HL-60 (cell line): ENCODE results near the gene GABRB1.

ENCODE experiments used
- DNase-seq, 2 experiments: peaks; one replicate each; pipeline ENCODE4 v3.0.0-alpha.2; 2010 to 2020; ENCODE audit warnings: low read depth in 1 of 2, low spot score in 1 of 2
- H3K27ac ChIP-seq: fragments of 250-450 bp; sonication (Bioruptor Pico); replicated peaks from 2 replicates; pipeline ENCODE4 v1.5.1; 2020; ENCODE audit warnings: mild to moderate bottlenecking, moderate library complexity
- H3K27me3 ChIP-seq: fragments of 250-450 bp; sonication (Bioruptor Pico); 2 replicates; pipeline ENCODE4 v1.5.1; 2021; ENCODE audit warnings: mild to moderate bottlenecking, moderate library complexity; ENCODE audit not compliant: insufficient read depth, poor library complexity, severe bottlenecking
- H3K4me3 ChIP-seq: replicated peaks from 2 replicates; pipeline ENCODE4 v1.5.1; 2011; ENCODE audit warnings: mild to moderate bottlenecking, control low read depth, low read length; ENCODE audit not compliant: insufficient read depth
- GABPA ChIP-seq: IDR thresholded peaks from 2 replicates; pipeline ENCODE4 v1.6.1; 2012; ENCODE audit warnings: low read depth
- POLR2AphosphoS5 ChIP-seq: IDR thresholded peaks from 2 replicates; pipeline ENCODE4 v1.6.1; 2012; ENCODE audit warnings: low read depth
- SPI1 ChIP-seq: IDR thresholded peaks from 2 replicates; pipeline ENCODE4 v1.6.1; 2012; ENCODE audit warnings: low read depth, mild to moderate bottlenecking, borderline replicate concordance
- TF ChIP-seq, protein P1 (sequence below): IDR thresholded peaks from one replicate; pipeline ENCODE4 v1.5.1; 2011; ENCODE audit warnings: low read length, control low read depth, inconsistent platforms; ENCODE audit not compliant: insufficient read depth
- TF ChIP-seq, protein P2 (sequence below): IDR thresholded peaks from 2 replicates; pipeline ENCODE4 v1.6.1; 2012; ENCODE audit warnings: low read depth; ENCODE audit not compliant: insufficient replicate concordance

The GABRB1 gene

DNA sequence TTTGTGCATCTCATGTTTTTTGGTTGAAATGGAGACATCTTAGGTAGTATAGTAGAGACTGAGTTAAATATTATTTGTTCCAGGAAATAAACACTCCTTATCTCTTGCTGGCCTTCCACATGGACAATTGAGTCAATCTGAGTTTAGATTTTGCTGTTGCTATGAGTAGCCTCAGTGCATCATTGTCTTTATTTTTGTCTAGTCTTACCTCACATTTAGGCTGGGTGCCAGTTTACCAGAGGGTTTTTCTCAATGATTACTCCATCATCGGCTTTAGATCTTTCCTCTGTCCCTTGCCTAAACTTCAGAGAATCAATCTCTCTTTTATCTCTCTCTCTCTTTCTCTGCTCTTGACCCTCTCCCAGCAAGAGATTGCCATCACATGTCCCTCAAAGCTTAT, 73.6 kb downstream of the GABRB1 start:
- TF ChIP-seq GABPA (no peak), POLR2AphosphoS5 (no peak), SPI1 (no peak)
- TF ChIP-seq, protein P1, sequence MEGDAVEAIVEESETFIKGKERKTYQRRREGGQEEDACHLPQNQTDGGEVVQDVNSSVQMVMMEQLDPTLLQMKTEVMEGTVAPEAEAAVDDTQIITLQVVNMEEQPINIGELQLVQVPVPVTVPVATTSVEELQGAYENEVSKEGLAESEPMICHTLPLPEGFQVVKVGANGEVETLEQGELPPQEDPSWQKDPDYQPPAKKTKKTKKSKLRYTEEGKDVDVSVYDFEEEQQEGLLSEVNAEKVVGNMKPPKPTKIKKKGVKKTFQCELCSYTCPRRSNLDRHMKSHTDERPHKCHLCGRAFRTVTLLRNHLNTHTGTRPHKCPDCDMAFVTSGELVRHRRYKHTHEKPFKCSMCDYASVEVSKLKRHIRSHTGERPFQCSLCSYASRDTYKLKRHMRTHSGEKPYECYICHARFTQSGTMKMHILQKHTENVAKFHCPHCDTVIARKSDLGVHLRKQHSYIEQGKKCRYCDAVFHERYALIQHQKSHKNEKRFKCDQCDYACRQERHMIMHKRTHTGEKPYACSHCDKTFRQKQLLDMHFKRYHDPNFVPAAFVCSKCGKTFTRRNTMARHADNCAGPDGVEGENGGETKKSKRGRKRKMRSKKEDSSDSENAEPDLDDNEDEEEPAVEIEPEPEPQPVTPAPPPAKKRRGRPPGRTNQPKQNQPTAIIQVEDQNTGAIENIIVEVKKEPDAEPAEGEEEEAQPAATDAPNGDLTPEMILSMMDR, result no peak
- TF ChIP-seq, protein P2, sequence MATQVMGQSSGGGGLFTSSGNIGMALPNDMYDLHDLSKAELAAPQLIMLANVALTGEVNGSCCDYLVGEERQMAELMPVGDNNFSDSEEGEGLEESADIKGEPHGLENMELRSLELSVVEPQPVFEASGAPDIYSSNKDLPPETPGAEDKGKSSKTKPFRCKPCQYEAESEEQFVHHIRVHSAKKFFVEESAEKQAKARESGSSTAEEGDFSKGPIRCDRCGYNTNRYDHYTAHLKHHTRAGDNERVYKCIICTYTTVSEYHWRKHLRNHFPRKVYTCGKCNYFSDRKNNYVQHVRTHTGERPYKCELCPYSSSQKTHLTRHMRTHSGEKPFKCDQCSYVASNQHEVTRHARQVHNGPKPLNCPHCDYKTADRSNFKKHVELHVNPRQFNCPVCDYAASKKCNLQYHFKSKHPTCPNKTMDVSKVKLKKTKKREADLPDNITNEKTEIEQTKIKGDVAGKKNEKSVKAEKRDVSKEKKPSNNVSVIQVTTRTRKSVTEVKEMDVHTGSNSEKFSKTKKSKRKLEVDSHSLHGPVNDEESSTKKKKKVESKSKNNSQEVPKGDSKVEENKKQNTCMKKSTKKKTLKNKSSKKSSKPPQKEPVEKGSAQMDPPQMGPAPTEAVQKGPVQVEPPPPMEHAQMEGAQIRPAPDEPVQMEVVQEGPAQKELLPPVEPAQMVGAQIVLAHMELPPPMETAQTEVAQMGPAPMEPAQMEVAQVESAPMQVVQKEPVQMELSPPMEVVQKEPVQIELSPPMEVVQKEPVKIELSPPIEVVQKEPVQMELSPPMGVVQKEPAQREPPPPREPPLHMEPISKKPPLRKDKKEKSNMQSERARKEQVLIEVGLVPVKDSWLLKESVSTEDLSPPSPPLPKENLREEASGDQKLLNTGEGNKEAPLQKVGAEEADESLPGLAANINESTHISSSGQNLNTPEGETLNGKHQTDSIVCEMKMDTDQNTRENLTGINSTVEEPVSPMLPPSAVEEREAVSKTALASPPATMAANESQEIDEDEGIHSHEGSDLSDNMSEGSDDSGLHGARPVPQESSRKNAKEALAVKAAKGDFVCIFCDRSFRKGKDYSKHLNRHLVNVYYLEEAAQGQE, result no peak
- no peak overlapping the region for H3K4me3 ChIP-seq
- H3K27me3 ChIP-seq, result no peaks in the 10 kb centered on the region
- no peak for DNase-seq
- H3K27ac ChIP-seq, result no peak overlapping the region

- H3K27ac ChIP-seq, result no peak overlapping the region
- TF ChIP-seq SPI1, result no peak
- TF ChIP-seq, protein P1, result no peak
- TF ChIP-seq GABPA, result no peak
- TF ChIP-seq, protein P2, result no peak
- no peak for TF ChIP-seq POLR2AphosphoS5
- DNase-seq, result no peak
- H3K4me3 ChIP-seq, result no peak overlapping the region
- H3K27me3 ChIP-seq, result no peaks in the 10 kb centered on the region
Observed at GRCh38 chr4:47106561-47106960, 75.2 kb downstream of the GABRB1 start.

DNA sequence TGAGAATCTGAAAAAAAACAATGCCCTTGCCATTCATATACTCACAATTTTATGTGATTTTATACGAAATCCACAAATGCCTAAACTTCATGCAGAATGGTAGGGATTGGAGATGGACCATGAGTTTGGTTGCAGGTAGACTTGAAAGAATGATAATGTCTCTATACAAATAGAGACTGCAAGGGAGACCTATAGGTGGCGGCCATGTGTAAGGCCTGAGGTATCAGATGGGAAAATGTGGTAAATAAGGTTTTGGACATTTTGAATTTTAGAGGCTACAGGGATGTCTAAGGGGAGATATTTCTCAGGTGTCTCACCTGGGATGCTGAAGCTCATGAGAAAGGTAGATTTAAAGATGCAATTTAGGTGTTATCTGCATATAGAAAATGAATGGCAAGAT, 78.0 kb downstream of the GABRB1 start:
- Histone ChIP-seq H3K4me3 (no peak overlapping the region), H3K27me3 (no peaks in the 10 kb centered on the region), H3K27ac (no peak overlapping the region)
- TF ChIP-seq, protein P1, result no peak
- TF ChIP-seq, protein P2, result no peak
- no peak for TF ChIP-seq GABPA
- no peak for TF ChIP-seq POLR2AphosphoS5
- TF ChIP-seq SPI1, result no peak
- no peak for DNase-seq
